CD4-positive, alpha-beta memory T cell (primary cell): ENCODE measurements around the gene CACNA2D2. TPM values are rescaled to one million over a fixed set of nuclear protein-coding genes. Genes with fewer than 3 reads are reported as not detected.

Source experiments
- CTCF ChIA-PET: fragments of 350-600 bp; sonication (Branson Sonifier 250); formaldehyde crosslinking; loops from one replicate; lab custom pipeline; 2021; ENCODE audit warnings: inconsistent platforms; ENCODE audit not compliant: partially characterized antibody; lab: Charles Lee
- POLR2A ChIA-PET: fragments of 350-600 bp; sonication (Branson Sonifier 250); formaldehyde crosslinking; loops from one replicate; lab custom pipeline; 2021; ENCODE audit not compliant: partially characterized antibody; lab: Charles Lee
- DNase-seq, 5 donors: peaks; one replicate each; pipeline versions ENCODE4 v3.0.0 to v3.0.0-alpha.2; 2020 to 2022; ENCODE audit warnings: mixed read lengths in 1 of 5
- H3K27ac ChIP-seq: one replicate; pipeline ENCODE4 v1.7.0; 2013; ENCODE audit warnings: low read depth, low read length
- H3K27me3 ChIP-seq: 2 replicates; pipeline ENCODE4 v1.7.0; 2013; ENCODE audit warnings: mild to moderate bottlenecking, low read length, moderate library complexity; ENCODE audit not compliant: insufficient read depth
- H3K36me3 ChIP-seq: 2 replicates; pipeline ENCODE4 v1.7.0; 2013; ENCODE audit warnings: mild to moderate bottlenecking, low read length, moderate library complexity; ENCODE audit not compliant: insufficient read depth
- H3K4me1 ChIP-seq: 2 replicates; pipeline ENCODE4 v1.7.0; 2013; ENCODE audit warnings: mild to moderate bottlenecking, low read length, moderate library complexity; ENCODE audit not compliant: insufficient read depth
- H3K4me3 ChIP-seq, 2 donors: one replicate each; pipeline ENCODE4 v1.7.0; 2013; ENCODE audit warnings: low read length in 2 of 2, mild to moderate bottlenecking in 1 of 2
- H3K9me3 ChIP-seq, 2 donors: one replicate each; pipeline ENCODE4 v1.7.0; 2013; ENCODE audit warnings: low read length in 2 of 2, control low read depth in 1 of 2; ENCODE audit not compliant: control insufficient read depth in 1 of 2
- H3K27ac Mint-ChIP-seq, 7 donors: one replicate each; pipeline ENCODE4 v1.8.0; 2020 to 2021; ENCODE audit warnings: mixed read lengths in 7 of 7, mild to moderate bottlenecking in 6 of 7, inconsistent platforms in 3 of 7, moderate library complexity in 3 of 7
- H3K27me3 Mint-ChIP-seq, 2 donors: one replicate each; pipeline ENCODE4 v1.8.0; 2020 to 2021; ENCODE audit warnings: mixed read lengths in 2 of 2
- H3K36me3 Mint-ChIP-seq, 2 donors: one replicate each; pipeline ENCODE4 v1.8.0; 2020 to 2021; ENCODE audit warnings: mixed read lengths in 2 of 2, inconsistent platforms in 1 of 2, mild to moderate bottlenecking in 1 of 2
- H3K4me1 Mint-ChIP-seq, 4 donors: one replicate each; pipeline ENCODE4 v1.8.0; 2020 to 2021; ENCODE audit warnings: mixed read lengths in 4 of 4, mild to moderate bottlenecking in 1 of 4
- H3K4me3 Mint-ChIP-seq, 8 donors: one replicate each; pipeline ENCODE4 v1.8.0; 2020 to 2021; ENCODE audit warnings: mixed read lengths in 8 of 8, mild to moderate bottlenecking in 7 of 8, moderate library complexity in 6 of 8, inconsistent platforms in 3 of 8
- H3K9me3 Mint-ChIP-seq, 8 donors: one replicate each; pipeline ENCODE4 v1.8.0; 2020 to 2021; ENCODE audit warnings: mixed read lengths in 8 of 8, mild to moderate bottlenecking in 5 of 8, inconsistent platforms in 3 of 8, moderate library complexity in 1 of 8
- intact Hi-C: fragments of 100-400 bp; cut with micrococcal nuclease; formaldehyde crosslinking; loops from one replicate; pipeline ENCODE4 v1.15.1; 2023
- polyA plus RNA-seq, 2 donors: library from polyadenylated mRNA; unstranded; fragments of 300-500 nt; fragmentation: Illumina TruSeq; gene quantifications; one replicate each; pipeline ENCODE4 v1.2.3, GENCODE V29; 2021
- total RNA-seq, 2 experiments: library from RNA; stranded (reverse); gene quantifications; one replicate each; pipeline ENCODE4 v1.2.3, GENCODE V29; 2021

Gene CACNA2D2
- total and polyA plus RNA-seq, 4 experiments from 2014 or later = 0.24 to 1.9 (median 1.7) TPM; not detected in 1

- H3K9me3 Mint-ChIP-seq = no peaks in the 10 kb centered on the region
- peaks cover 10% of the 10 kb centered on the region for H3K36me3 ChIP-seq
- ChIA-PET CTCF (interaction anchor here (1.0 to 5.6 kb wide), 5 partner anchors 10 to 29 kb away, joined by 3 to 37 read pairs (median 6); partner anchors contain the start of genes HYAL3, IFRD2 and NAA80), POLR2A (interaction anchor here (0.6 to 14.4 kb wide), 10 partner anchors 11 to 212 kb away, joined by 3 to 144 read pairs (median 4); partner anchors contain the start of genes CYB561D2, HYAL3, IFRD2 and NAA80)
- H3K27me3 ChIP-seq = no peaks in the 10 kb centered on the region
- H3K9me3 ChIP-seq = no peaks in the 10 kb centered on the region
- H3K4me1 ChIP-seq = peaks cover 38% of the 10 kb centered on the region
- H3K27me3 Mint-ChIP-seq = no peaks in the 10 kb centered on the region
- H3K4me3 ChIP-seq = peak overlapping the region; percentile 23 to 87
- H3K4me1 Mint-ChIP-seq = peaks cover 18 to 57% (median 38%) of the 10 kb centered on the region in 4 donors
- DNase-seq = peak; percentile 80 to 88 (median 83)
- peak overlapping the region; percentile 73 for H3K27ac ChIP-seq
- peak overlapping the region; percentile 80 to 90 (median 86) for H3K4me3 Mint-ChIP-seq
- peaks cover 0 to 15% of the 10 kb centered on the region in 2 donors for H3K36me3 Mint-ChIP-seq
- peak overlapping the region; percentile 90 to 95 (median 93) for H3K27ac Mint-ChIP-seq
- intact Hi-C loops = loop anchor here (1.0 to 2.0 kb wide), 4 partner anchors 16 to 95 kb away; partner anchors contain the start of genes HYAL3, IFRD2 and NAA80
These were observed 181.9 kb downstream of the CACNA2D2 start for GRCh38 chr3:50321336-50322114.

- H3K27me3 ChIP-seq = no peaks in the 10 kb centered on the region
- CTCF ChIA-PET = interaction anchor here (1.0 to 5.6 kb wide), 6 partner anchors 10 to 94 kb away, joined by 3 to 37 read pairs (median 6); partner anchors contain the start of genes HYAL3, IFRD2 and NAA80
- peaks cover 45% of the 10 kb centered on the region for H3K4me1 ChIP-seq
- Mint-ChIP-seq H3K4me1 (peaks cover 22 to 62% (median 42%) of the 10 kb centered on the region in 4 donors), H3K27ac (peak overlapping the region in 6 of 7 donors; percentile 81 to 97 (median 94)), H3K9me3 (no peaks in the 10 kb centered on the region), H3K27me3 (no peaks in the 10 kb centered on the region), H3K4me3 (peak overlapping the region; percentile 86 to 95 (median 94)), H3K36me3 (peaks cover 0 to 14% of the 10 kb centered on the region in 2 donors)
- H3K9me3 ChIP-seq = no peaks in the 10 kb centered on the region
- intact Hi-C loops = loop anchor here (1.0 to 2.0 kb wide), 4 partner anchors 16 to 94 kb away; partner anchors contain the start of genes HYAL3, IFRD2 and NAA80
- H3K27ac ChIP-seq = peak overlapping the region; percentile 73
- DNase-seq = no peak
- peaks cover 6% of the 10 kb centered on the region for H3K36me3 ChIP-seq
- peak overlapping the region; percentile 74 to 87 for H3K4me3 ChIP-seq
- POLR2A ChIA-PET = interaction anchor here (0.6 to 14.4 kb wide), 8 partner anchors 15 to 212 kb away, joined by 3 to 144 read pairs (median 4); partner anchors contain the start of genes CYB561D2, HYAL3, IFRD2 and NAA80
These were observed 182.5 kb downstream of the CACNA2D2 start for GRCh38 chr3:50320853-50321335.

DNA sequence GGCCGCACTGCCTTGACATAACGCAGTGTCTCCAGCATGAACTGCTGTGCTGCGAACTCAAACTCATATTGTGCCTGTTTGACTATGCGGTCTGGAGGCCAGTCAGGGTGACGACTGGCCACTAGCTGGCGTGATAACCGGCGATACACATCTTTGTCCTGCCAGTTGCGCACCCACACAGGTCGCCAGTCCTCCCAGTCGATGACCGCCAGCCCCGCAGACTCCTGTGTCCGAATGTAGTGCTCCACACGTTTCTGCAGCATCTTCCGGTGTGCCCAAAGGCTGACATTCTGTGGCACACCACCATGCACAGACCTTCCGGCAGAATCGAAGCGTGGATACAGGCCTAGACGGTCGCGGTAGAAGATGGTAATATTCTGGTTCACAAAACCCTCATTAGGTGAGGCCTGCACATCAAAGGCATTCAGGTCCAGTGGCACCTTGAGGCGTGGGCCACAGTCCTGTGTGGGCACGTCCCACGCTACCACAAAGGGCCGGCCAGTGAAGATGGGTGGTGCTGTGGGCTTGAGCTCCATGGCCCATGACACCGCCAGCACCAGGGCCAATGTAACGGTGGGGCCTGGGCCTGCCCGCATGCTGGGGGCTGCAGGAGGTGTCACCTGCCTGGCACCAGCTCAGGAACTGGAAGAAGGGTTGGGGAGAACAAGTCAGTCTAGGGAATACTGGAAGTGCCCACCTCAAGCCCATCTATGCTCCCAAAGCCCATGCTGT lies 183.4 kb downstream of the CACNA2D2 start:
- Mint-ChIP-seq H3K4me1 (peaks cover 25 to 62% (median 44%) of the 10 kb centered on the region in 4 donors), H3K36me3 (peaks cover 0 to 8% of the 10 kb centered on the region in 2 donors), H3K27me3 (no peaks in the 10 kb centered on the region), H3K9me3 (no peaks in the 10 kb centered on the region), H3K27ac (peak overlapping the region; percentile 41 to 97 (median 93)), H3K4me3 (peak overlapping the region; percentile 86 to 95 (median 94))
- intact Hi-C loops = loop anchor here (2.0 to 5.0 kb wide), 2 partner anchors 93 to 848 kb away; partner anchors contain the start of gene DAG1
- H3K4me1 ChIP-seq = peaks cover 49% of the 10 kb centered on the region
- peak overlapping the region; percentile 74 to 87 for H3K4me3 ChIP-seq
- no peaks in the 10 kb centered on the region for H3K36me3 ChIP-seq
- no peaks in the 10 kb centered on the region for H3K27me3 ChIP-seq
- DNase-seq = peak in 1 of 5 donors; percentile 25
- peak overlapping the region; percentile 73 for H3K27ac ChIP-seq
- CTCF ChIA-PET = interaction anchor here (1.0 to 5.6 kb wide), 5 partner anchors 14 to 125 kb away, joined by 3 to 37 read pairs (median 5); partner anchors contain the start of genes HYAL3 and NAA80
- no peaks in the 10 kb centered on the region for H3K9me3 ChIP-seq
- POLR2A ChIA-PET = interaction anchor here (1.3 to 14.4 kb wide), 5 partner anchors 16 to 28 kb away, joined by 3 to 144 read pairs (median 10); partner anchors contain the start of genes HYAL3, IFRD2, NAA80 and RASSF1

- Histone ChIP-seq H3K27ac (no peak overlapping the region), H3K4me3 (no peak overlapping the region), H3K36me3 (no peaks in the 10 kb centered on the region), H3K4me1 (peaks cover 49% of the 10 kb centered on the region), H3K9me3 (no peaks in the 10 kb centered on the region), H3K27me3 (no peaks in the 10 kb centered on the region)
- Mint-ChIP-seq H3K27me3 (no peaks in the 10 kb centered on the region), H3K4me3 (peak overlapping the region in 7 of 8 donors; percentile 29 to 80 (median 48)), H3K9me3 (no peaks in the 10 kb centered on the region), H3K27ac (peak overlapping the region in 3 of 7 donors; percentile 22 to 81 (median 72)), H3K36me3 (peaks cover 0 to 2% of the 10 kb centered on the region in 2 donors), H3K4me1 (peaks cover 24 to 58% (median 39%) of the 10 kb centered on the region in 4 donors)
- POLR2A ChIA-PET = interaction anchor here (2.9 to 14.4 kb wide), 4 partner anchors 10 to 27 kb away, joined by 10 to 144 read pairs (median 60); partner anchors contain the start of genes HYAL3, IFRD2, NAA80 and TUSC2
- CTCF ChIA-PET = interaction anchor here (0.6 to 2.4 kb wide), 4 partner anchors 8 to 125 kb away, joined by 3 to 5 read pairs (median 3); partner anchors contain the start of gene TUSC2
- DNase-seq = peak in 1 of 5 donors; percentile 31
- intact Hi-C loops = loop anchor here (5.0 kb wide), 1 partner anchor 847 kb away; the partner anchor contains the start of gene DAG1
These were observed 184.1 kb downstream of the CACNA2D2 start for GRCh38 chr3:50319181-50319893.

GRCh38 chr3:50318615-50319014 lies 184.8 kb downstream of the CACNA2D2 start:
- Mint-ChIP-seq H3K36me3 (peaks cover 0 to 2% of the 10 kb centered on the region in 2 donors), H3K27ac (peak overlapping the region in 3 of 7 donors; percentile 64 to 72 (median 70)), H3K27me3 (no peaks in the 10 kb centered on the region), H3K4me3 (peak overlapping the region in 3 of 8 donors; percentile 43 to 46 (median 46)), H3K4me1 (peaks cover 23 to 56% (median 39%) of the 10 kb centered on the region in 4 donors), H3K9me3 (no peaks in the 10 kb centered on the region)
- CTCF ChIA-PET = interaction anchor here (0.6 to 2.4 kb wide), 5 partner anchors 9 to 900 kb away, joined by 3 to 5 read pairs (median 4); partner anchors contain the start of gene TUSC2
- Histone ChIP-seq H3K4me3 (no peak overlapping the region), H3K27ac (no peak overlapping the region), H3K4me1 (peaks cover 49% of the 10 kb centered on the region), H3K27me3 (no peaks in the 10 kb centered on the region), H3K36me3 (no peaks in the 10 kb centered on the region), H3K9me3 (no peaks in the 10 kb centered on the region)
- intact Hi-C loops = loop anchor here (5.0 kb wide), 1 partner anchor 846 kb away; the partner anchor contains the start of gene DAG1
- DNase-seq = peak in 1 of 5 donors; percentile 24
- POLR2A ChIA-PET = interaction anchor here (2.9 to 14.4 kb wide), 4 partner anchors 11 to 26 kb away, joined by 10 to 144 read pairs (median 60); partner anchors contain the start of genes HYAL3, IFRD2, NAA80 and TUSC2
